ENCODE measurements around the gene ANKH.
"Not testable (repeated sequence)": the region's sequence is repeated elsewhere in the genome, so short reads cannot be mapped to it uniquely, and the experiment has no call there.

ANKH gene

DNA sequence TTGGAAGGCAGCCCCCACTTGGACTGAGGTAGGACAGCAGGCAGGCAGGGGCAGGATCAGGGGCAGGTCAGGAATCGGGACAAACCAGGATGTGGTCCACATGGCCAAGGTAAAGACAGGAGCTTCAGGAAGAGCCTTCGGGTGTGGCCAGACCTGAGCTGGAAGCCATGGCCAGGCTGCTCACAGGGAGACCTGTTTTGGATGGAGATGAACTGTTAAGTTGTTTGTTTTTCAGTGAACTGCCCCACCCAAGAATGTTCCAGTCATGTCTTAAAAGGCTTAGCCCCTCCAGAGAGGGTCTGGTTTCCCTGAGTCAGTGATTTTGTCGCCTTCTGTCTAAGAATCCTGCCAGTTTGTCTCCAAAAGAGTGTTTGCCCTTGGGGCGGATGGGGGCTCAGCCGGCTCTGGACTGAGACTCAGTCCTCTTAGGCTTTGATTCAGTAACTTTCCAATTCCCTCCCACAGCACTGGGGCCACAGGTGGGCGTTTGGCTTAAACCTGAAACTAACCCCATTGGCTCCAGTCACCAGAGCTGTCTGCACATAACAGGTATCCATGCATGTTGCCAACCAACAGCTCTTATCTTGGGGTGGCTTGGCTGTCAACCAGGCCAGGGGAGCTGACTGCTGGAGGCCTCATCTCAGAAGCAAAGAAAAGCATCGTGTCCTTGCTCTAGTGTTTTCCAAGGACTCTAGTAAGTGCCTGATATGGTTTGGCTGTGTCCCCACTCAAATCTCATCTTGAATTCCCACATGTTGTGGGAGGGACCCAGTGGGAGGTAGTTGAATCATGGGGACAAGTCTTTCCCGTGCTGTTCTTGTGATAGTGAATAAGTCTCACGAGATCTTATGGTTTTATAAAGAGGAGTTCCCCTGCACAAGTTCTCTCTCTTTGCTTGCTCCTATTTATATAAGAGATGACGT, 11.3 kb upstream of the ANKH start:
- no peak for DNase-seq

GRCh38 chr5:14881826-14882225, 10.2 kb upstream of the ANKH start:
- DNase-seq = no peak

DNA sequence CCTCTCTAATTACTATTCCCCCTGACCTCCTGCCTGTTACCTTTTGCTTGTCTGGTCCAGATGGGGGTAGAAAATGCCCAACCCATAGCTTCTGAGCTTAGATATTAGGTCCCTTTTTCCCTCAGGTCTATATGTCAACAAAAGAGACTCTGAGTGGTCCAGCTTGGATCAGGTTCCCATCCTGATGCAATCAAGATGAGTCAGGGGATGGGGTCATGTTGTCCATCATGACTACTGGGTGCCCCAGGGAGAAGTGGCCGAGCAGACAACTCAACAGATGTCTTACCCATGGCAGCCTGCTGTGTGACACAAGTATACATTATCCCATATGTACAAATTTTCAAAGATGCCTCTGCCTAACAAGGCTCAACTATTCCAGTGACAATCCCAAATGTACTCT, 9.1 kb upstream of the ANKH start:
- peak; percentile 5 for DNase-seq

GRCh38 chr5:14879937-14880589, 8.5 kb upstream of the ANKH start:
- DNase-seq = peak; percentile 21

DNA sequence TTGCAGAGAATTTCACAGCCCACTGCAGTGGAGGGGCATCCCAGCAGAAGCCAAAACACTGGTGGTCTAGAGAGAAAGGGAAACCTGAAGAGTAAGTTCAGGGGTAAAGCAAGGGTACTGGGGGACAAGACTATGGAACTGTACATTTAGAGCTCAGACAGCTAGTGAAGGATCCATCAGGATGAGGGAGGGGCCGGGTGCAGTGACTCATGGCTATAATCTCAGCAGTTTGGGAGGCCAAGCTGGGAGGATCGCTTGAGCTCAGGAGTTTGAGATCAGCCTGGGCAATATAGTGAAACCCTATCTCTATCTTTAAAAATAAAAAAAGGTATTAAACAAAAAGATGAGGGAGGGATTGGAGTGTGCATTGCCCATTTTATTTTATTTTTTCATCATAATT, 7.8 kb upstream of the ANKH start:
- DNase-seq = no peak

GRCh38 chr5:14878192-14878591, 6.6 kb upstream of the ANKH start:
- not testable (repeated sequence) for DNase-seq

DNA sequence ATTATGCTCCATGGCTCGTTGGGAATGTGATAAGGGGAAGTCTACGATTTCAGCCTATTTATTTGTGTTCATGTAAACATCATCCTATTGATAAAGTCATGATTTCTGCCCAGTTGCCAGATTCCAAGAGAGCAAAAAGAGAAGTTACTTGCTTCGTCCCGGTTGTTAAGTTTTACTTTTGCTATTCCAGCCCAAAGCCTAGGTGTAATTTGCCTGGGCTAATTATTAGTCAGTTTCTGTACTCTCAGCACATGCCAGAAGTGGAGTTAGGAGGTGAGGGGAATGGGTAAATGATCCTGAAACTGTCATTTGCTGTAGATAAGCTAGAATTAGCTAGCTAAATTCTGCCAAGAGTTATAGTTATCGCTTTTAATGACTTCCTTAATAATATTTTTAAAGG, 4.5 kb upstream of the ANKH start:
- DNase-seq = no peak

DNA sequence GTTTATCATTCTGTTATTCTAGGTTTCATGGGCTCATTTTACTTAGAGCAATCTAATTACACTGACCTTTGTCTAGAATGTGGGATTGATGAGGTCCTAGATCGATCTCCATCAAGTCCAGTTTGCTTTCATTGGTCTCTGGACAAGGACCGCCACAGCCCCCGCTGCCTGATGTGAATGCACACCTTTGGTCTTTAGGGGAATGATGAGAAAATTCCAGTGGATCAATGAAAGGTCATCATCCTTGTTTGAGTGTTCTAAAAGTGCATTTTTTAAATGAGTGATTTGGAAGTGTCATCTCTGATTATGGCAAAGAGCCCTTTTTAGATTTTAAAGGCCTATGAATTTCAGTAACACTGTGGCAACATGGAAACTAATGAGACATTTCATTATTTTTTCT, 2.2 kb upstream of the ANKH start:
- DNase-seq = no peak

- DNase-seq = no peak
Observed at GRCh38 chr5:14873093-14873492, 1.5 kb upstream of the ANKH start.

DNA sequence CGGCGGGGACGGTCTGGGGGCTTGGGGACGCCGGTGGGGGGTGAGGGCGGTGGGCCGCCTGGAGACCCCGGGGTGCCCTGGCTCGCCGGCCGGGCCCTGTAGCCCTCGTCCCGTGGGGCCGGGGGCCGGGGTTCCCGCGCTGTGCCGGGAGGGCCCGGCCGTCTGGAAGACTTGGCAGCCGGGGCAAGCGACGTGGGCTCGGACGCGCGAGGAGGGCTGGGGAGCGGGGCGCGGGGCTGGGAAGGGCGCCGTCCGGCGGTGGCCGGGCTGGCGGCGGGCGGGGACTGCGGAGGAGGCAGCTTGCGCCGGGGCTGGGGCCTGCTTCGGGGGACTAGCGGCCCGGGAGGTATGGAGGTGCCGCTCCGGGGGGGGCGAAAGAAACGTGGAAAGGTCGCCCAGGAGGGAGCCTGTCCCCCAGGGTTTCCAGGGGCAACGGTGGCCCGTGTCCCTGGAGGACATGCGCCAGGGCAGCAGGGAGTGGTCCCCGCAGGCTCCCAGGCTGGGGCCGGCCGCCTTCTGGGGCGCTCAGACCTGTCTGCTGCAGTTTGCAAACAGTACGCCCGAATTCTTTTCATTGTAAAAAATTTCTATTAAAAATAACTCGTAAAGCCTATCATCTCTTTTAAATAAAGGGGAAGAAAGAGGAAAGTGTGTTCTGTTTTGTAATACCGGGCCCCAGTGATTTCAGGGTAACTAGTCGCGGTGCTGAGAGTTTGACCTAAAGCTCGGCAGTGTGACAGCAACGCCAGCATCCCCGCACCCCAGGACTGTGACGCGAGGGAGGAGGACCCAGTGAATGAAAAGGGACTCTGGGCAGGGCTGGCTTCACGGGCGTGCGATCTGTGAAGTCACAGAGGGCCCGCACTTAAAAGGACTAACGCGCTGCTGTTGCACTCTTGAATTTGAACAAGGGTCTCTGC, 752 bp upstream of the ANKH start:
- peak; percentile 22 for DNase-seq

GRCh38 chr5:14870337-14871213, 1.0 kb downstream of the ANKH start:
- DNase-seq = no peak

GRCh38 chr5:14869668-14870164, 1.9 kb downstream of the ANKH start:
- DNase-seq = no peak

GRCh38 chr5:14869233-14869632, 2.3 kb downstream of the ANKH start:
- no peak for DNase-seq

- no peak for DNase-seq
Observed at GRCh38 chr5:14868771-14869170, 2.8 kb downstream of the ANKH start.

- no peak for DNase-seq
Observed at GRCh38 chr5:14864181-14864812, 7.3 kb downstream of the ANKH start.

DNA sequence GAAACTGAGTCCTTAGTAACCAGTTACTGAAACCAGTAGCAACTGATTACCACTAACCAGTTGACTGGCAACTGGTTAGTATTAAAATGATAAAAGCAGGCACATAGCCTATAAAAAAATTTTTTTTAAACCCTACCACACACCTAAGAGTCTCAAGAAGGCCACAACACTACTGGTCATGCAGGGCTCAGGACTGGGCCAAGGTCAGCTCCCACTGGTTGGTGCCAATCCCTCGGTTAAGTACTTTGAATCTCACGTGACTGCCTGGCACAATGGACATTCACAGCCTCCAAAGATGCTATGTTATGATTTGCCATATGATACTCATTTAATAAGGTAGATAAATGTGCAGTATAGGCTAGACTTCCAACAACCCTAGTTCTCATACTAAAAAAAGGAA, 8.5 kb downstream of the ANKH start:
- no peak for DNase-seq

- DNase-seq = no peak
Observed at GRCh38 chr5:14861123-14861765, 10.3 kb downstream of the ANKH start.

- DNase-seq = no peak
Observed at GRCh38 chr5:14859980-14860379, 11.6 kb downstream of the ANKH start.

DNA sequence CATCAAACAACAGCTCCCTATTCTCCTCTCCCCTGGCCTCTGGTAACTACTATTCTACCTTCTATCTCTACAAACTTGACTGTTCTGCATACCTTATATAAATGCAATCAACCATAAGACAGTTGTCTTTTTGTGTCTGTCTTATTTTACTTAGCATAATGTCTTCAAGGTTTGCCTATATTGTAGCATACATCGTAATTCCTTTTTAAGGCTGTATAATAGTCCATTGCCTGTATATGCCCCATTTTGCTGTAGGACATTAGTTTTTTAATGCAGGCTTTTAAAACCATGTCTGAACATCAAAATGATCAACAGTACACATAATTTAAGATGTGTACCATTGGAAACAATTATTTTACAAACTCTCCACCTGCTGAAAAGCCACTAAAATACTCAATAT, 12.4 kb downstream of the ANKH start:
- no peak for DNase-seq

GRCh38 chr5:14855366-14855765, 16.2 kb downstream of the ANKH start:
- DNase-seq = no peak

- no peak for DNase-seq
Observed at GRCh38 chr5:14854799-14855198, 16.8 kb downstream of the ANKH start.

All from fibroblast of skin of right quadriceps (primary cell).